HG03571 (cell line): Measurements from ENCODE around the gene DKK1.

Experiments
- ATAC-seq: cut with Tn5 transposase; IDR thresholded peaks from one replicate; pipeline ENCODE4 v1.9.1; 2021; ENCODE audit not compliant: unreplicated experiment

DKK1 gene

GRCh38 chr10:52313933-52314821, at the start of gene DKK1:
Gene DKK1, plus strand, starts transcription at chr10:52314281. Its CDS starts 154 bp downstream, at chr10:52314435.
- no peak for ATAC-seq

- ATAC-seq, result no peak
Observed at GRCh38 chr10:52265131-52265926, 48.8 kb upstream of the DKK1 start.

- no peak for ATAC-seq
Observed at GRCh38 chr10:52266858-52267257, 47.2 kb upstream of the DKK1 start.

- ATAC-seq, result no peak
Observed at GRCh38 chr10:52268790-52269189, 45.3 kb upstream of the DKK1 start.

- ATAC-seq, result no peak
Observed at GRCh38 chr10:52269233-52269632, 44.8 kb upstream of the DKK1 start.

- no peak for ATAC-seq
Observed at GRCh38 chr10:52276163-52276562, 37.9 kb upstream of the DKK1 start.

GRCh38 chr10:52276986-52277385, 37.1 kb upstream of the DKK1 start:
- ATAC-seq, result no peak

GRCh38 chr10:52279546-52279945, 34.5 kb upstream of the DKK1 start:
- no peak for ATAC-seq

- ATAC-seq, result no peak
Observed at GRCh38 chr10:52280051-52280450, 34.0 kb upstream of the DKK1 start.

- no peak for ATAC-seq
Observed at GRCh38 chr10:52283174-52283573, 30.9 kb upstream of the DKK1 start.

- ATAC-seq, result peak; percentile 94
Observed at GRCh38 chr10:52284416-52285013, 29.6 kb upstream of the DKK1 start.

GRCh38 chr10:52287866-52288265, 26.2 kb upstream of the DKK1 start:
- no peak for ATAC-seq

GRCh38 chr10:52297747-52298146, 16.3 kb upstream of the DKK1 start:
- ATAC-seq, result no peak

GRCh38 chr10:52300599-52301277, 13.3 kb upstream of the DKK1 start:
- ATAC-seq, result no peak

GRCh38 chr10:52308251-52309031, 5.6 kb upstream of the DKK1 start:
- no peak for ATAC-seq

GRCh38 chr10:52312942-52313255, 1.2 kb upstream of the DKK1 start:
- no peak for ATAC-seq

GRCh38 chr10:52313256-52313932, 687 bp upstream of the DKK1 start:
- no peak for ATAC-seq

GRCh38 chr10:52314822-52315552, 906 bp downstream of the DKK1 start:
- ATAC-seq, result no peak

- no peak for ATAC-seq
Observed at GRCh38 chr10:52316001-52316400, 1.9 kb downstream of the DKK1 start.
